ENCODE measurements around the gene MGAT4A.
A peak's percentile ranks its signal among the peaks of the same experiment; 100 is the strongest.
"Not testable (repeated sequence)": the region's sequence is repeated elsewhere in the genome, so short reads cannot be mapped to it uniquely, and the experiment has no call there.

The MGAT4A gene

GRCh38 chr2:98730707-98731040 lies 258 bp downstream of the MGAT4A start:
- peak; percentile 30 to 43 for DNase-seq (ENCODE audit: low read depth in 1 of 2, low spot score in 1 of 2)

DNA sequence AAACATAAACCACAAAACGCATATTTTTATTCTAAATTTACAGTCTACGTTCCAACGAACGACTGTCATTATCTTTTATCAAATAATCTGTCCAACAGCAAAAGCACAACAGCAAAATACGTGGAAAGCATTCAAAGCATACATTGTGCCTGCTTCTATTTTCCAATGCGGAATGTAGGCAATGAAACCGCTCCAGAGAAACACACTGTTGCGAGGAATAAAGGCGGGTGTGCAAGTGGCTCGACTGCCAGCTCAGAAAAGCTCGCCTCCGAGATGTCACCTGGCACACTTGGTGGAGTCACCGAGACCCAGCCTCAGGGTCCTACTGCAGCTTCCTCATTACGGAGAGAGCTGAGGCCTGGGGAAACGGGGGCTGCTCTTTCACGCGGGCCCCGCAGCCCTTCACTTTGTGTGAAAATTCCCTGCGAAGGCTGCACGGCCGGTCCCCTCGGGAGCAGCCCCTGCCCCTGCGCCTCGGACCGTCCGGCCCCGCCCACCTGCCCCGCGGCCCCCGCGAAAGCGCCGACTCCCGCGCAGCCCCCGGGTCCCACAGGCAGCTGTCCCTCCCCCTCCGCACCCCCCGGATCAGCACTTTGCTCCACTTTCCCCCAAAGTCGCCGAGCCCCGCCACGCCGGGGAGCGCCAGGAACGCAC lies 752 bp downstream of the MGAT4A start:
- peak in 1 of 2 donors; percentile 32 for DNase-seq (ENCODE audit: low read depth in 1 of 2, low spot score in 1 of 2)

GRCh38 chr2:98729652-98730051 lies 1.3 kb downstream of the MGAT4A start:
- no peak for DNase-seq (ENCODE audit: low read depth in 1 of 2, low spot score in 1 of 2)

GRCh38 chr2:98728088-98728718 lies 2.7 kb downstream of the MGAT4A start:
- DNase-seq (ENCODE audit: low read depth in 1 of 2, low spot score in 1 of 2): not testable (repeated sequence)

DNA sequence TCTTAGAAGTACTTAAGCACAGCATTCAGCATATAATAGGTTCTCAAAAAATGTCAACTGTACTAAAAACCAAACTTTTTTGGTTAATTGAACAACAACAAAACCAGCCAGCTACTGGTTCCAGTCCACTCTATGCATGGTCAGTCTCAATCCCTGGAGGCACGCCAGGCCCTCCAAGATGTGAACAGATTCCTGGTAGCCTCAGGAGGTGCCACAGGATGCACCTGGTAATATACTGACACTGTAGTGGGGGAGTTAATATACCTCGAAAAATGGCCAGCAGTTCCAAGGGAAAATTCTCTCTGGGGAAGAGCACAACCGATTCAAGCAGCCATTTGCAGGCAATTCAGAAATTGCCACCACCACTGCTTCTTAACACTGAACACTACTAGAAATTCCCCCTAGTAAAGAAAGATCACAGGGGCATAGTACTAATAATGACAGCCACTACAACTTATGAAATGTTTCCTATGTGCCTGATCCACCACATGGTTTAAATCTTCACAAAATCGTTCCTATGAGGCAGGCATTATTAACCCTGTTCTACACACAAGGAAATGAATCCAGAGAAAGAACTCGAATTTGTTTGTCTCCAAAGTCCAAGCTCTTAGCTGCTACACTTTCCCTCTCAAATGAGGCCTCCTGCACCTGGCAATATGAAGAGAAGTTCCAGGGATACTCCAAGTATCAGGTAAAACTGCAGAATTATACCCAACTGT lies 3.4 kb downstream of the MGAT4A start:
- no peak for DNase-seq (ENCODE audit: low read depth in 1 of 2, low spot score in 1 of 2)

- no peak for DNase-seq (ENCODE audit: low read depth in 1 of 2, low spot score in 1 of 2)
Measured at GRCh38 chr2:98726735-98727368, 4.1 kb downstream of the MGAT4A start.

GRCh38 chr2:98726205-98726604 lies 4.7 kb downstream of the MGAT4A start:
- no peak for DNase-seq (ENCODE audit: low read depth in 1 of 2, low spot score in 1 of 2)

DNA sequence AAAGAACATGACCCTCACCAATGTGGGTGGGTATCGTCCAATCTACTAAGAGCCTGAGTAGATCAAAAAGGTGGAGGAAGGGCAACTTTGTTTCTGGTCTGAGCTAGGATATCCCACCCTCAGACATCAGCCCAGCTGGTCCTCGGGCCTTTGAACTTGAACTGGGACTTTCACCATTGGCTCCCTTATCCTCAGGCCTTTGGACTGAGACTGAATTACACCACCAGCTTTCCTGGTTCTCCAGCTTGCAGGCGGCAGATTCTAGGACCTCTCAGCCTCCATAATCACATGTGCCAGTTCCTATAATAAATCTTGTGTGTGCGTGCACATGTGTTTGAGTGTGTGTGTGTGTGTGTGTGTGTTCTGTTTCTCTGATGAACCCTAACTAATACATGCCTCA lies 10.6 kb downstream of the MGAT4A start:
- DNase-seq (ENCODE audit: low read depth in 1 of 2, low spot score in 1 of 2): no peak

- DNase-seq (ENCODE audit: low read depth in 1 of 2, low spot score in 1 of 2): no peak
Measured at GRCh38 chr2:98717621-98718020, 13.3 kb downstream of the MGAT4A start.

GRCh38 chr2:98716786-98717185 lies 14.1 kb downstream of the MGAT4A start:
- no peak for DNase-seq (ENCODE audit: low read depth in 1 of 2, low spot score in 1 of 2)

DNA sequence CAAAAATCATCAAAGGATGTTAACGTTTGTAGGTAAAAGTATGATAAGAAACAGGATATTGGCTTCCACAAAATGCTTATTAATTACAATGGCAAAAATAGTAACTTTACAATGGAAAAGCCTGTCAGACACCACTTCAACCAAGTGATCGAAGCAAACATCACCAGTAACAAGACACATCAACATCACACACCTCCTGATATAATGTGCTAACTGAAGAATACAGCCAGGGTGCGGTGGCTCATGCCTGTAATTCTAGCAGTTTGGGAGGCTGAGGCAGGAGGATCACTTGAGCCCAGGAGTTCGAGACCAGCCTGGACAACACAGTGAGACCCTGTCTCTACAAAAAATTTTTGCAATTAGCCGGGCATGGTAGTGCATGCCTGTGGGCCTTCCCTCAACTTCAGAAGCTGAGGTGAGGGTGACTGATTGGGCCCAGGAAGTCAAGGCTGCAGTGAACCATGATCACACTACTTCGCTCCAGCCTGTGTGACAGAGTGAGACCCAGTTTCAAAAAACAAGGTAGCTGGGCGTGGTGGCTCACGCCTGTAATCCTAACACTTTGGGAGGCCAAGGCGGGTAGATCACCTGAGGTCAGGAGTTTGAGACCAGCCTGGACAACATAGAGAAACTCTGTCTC lies 15.0 kb downstream of the MGAT4A start:
- no peak for DNase-seq (ENCODE audit: low read depth in 1 of 2, low spot score in 1 of 2)

DNA sequence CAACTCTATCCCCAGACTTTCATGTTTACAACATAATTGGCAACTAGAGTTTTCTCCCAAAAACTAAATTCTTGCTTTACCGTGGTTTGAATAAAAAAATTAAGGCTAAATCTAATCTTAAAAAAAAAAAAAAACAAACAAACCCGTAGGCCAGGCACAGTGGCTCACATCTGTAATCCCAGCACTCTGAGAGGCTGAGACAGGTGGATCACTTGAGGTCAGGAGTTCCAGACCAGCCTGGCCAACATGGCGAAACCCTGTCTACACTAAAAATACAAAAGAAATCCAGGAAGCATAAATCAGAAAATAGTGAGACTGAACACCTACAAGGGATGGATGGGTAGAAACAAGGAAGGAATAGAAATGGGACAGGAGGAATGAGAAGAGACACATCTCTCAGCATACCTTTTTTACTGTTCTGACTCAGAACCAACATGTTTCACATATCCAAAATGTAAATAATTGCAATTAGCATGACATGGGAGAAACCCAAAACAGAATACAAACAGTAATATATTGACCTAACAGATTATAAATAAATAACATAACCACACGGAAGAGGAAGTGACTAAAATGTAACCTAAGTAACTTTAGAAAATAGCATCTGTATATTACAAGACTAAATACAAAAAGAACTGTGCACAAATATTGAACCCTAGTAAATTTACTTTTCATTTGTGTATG lies 17.5 kb downstream of the MGAT4A start:
- no peak for DNase-seq (ENCODE audit: low read depth in 1 of 2, low spot score in 1 of 2)

GRCh38 chr2:98712145-98712544 lies 18.8 kb downstream of the MGAT4A start:
- no peak for DNase-seq (ENCODE audit: low read depth in 1 of 2, low spot score in 1 of 2)

GRCh38 chr2:98711506-98711905 lies 19.4 kb downstream of the MGAT4A start:
- no peak for DNase-seq (ENCODE audit: low read depth in 1 of 2, low spot score in 1 of 2)

DNA sequence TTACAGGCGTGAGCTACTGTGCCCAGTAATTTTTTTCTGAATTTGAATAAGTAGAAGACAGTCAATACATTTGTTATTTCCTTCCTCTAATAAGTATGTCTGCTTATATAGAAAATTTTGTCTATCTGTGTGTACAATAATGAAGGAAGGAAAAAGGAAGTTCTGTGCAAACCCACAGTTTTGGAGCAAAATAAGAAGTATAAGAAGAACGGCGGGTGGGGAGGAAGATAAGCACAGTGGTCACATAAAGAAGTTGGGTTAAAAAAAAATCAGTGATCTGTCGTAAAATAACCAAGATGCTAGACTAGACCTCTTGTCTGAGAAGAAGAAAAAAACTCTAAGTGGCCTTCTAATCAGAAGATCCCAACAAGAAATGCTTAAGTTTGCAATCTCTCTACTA lies 20.2 kb downstream of the MGAT4A start:
- DNase-seq (ENCODE audit: low read depth in 1 of 2, low spot score in 1 of 2): no peak

DNA sequence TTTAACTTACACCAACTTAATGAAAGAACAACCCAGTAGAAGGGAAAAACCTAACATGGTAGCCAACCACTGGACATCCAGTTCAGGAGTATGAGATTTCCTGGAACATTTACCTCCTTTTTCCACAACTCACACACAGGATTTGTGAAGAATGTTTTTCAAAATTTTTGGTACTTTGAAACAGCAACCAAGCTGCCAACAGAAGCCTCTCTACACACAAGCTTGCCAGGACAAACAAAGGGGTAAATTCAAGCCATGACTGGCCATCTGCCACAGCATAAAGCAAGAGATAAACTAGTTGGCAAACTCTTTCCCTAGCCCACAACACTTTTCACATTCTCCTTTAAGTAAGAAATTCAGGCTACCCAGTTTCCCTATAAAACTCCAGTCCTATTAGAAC lies 21.4 kb downstream of the MGAT4A start:
- DNase-seq (ENCODE audit: low read depth in 1 of 2, low spot score in 1 of 2): no peak

DNA sequence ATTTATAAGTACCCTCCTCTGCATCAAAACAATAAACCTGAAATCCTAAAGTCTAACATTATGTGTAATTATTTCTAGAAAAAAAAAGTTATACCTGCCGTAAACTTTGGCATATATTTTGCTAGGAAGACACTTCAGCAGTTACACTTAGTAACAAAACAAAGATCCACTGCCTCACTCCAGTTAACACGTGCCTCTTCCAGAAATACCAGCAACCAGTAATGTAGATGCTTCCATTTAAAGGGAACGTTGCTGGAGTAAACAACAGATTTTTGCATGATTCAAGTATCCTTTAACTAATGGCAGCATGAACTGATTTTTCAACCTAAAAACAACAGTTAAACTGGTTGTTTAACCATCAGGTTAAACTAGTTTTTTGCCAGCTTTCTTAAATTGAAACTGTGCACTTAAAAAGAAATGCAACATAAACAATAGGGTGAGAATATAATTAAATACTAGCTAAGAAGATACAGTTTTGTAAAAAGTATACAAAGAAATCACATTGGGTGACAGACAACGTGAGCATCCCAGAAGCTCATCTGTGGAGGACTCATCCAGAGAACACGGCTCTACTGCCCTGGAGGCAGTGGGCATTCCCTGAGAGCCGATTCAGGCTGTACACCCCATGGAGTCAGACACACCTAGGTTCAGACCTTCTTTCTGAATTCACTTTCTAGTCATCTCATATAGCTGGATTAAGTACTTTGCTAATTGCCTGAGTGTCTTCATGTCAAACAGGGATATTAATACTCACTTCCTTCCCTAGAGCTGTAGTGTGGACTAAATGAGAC lies 22.3 kb downstream of the MGAT4A start:
- no peak for DNase-seq (ENCODE audit: low read depth in 1 of 2, low spot score in 1 of 2)

DNA sequence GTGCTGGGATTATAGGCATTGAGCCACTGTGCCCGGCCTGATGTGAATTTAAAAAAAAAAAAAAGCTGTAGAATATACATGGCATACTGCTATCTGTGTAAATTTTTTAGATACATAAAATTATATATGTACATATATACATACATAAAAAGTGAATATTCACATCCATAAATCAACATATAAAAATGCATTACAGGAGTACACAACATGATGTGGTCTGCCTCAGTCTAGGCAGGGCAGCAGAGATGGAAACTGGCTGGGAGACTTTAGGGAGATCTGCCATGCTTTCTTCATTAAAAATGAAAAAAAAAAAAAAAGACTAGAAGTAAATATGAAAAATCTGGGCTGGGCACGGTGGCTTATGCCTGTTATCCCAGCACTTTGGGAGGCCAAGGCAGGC lies 24.3 kb downstream of the MGAT4A start:
- DNase-seq (ENCODE audit: low read depth in 1 of 2, low spot score in 1 of 2): no peak

GRCh38 chr2:98705333-98705617 lies 25.7 kb downstream of the MGAT4A start:
- DNase-seq (ENCODE audit: low read depth in 1 of 2, low spot score in 1 of 2): no peak

DNA sequence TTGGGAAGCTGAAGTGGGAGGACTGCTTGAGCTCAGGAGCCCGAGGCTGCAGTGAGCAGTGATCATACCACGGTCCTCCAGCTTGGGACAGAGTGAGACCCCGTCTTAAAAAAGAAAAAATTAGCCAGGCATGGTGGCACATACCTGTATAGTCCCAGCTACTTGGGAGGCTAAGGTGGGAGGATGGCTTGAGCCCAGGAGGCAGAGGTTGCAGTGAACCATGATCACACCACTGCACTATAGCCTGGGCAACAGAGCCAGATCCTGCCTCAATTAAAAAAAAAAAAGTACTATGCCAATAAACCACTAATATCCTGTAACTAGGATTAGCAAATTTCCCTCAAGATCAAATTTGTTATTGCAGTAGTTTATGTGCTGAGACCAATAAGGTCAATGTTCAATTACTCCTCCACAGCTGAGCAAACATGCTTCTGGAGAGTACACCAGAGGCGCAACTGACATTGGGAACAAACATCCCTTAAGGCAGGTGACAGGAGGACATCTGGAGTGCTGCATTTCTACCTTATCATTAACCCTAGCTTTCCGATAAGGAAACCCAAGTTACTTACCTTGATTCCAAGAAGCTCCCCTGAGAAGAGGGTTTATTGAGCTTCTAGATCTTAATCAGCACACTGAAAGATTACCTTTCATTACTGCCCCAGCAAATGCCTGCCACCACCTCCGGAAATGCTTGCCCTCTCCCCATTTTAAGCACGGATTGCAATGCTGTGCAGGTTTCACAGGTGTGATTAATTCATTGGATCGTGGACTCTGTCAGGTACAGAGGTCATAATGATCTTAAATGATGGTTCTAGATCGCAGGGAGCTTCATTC lies 26.2 kb downstream of the MGAT4A start:
- DNase-seq (ENCODE audit: low read depth in 1 of 2, low spot score in 1 of 2): no peak

All from activated CD4-positive, alpha-beta T cell treated with anti-CD3 and anti-CD28 coated beads, Interleukin-2, amount 50 U/mL, for 24 hours (primary cell).